Tibial nerve (tissue), 4 donors: ENCODE measurements around the gene SEC63. TPM values are rescaled to one million over a fixed set of nuclear protein-coding genes. Genes with fewer than 3 reads are reported as not detected.
A peak's percentile ranks its signal among the peaks of the same experiment; 100 is the strongest.
"Not testable (repeated sequence)": the region's sequence is repeated elsewhere in the genome, so short reads cannot be mapped to it uniquely, and the experiment has no call there.

Experiments used
- DNase-seq, 2 donors: peaks; one replicate each; pipeline ENCODE4 v3.0.0-alpha.2; 2019; ENCODE audit warnings: low spot score in 2 of 2
- H3K27ac ChIP-seq, 4 donors: fragments of 200-600 bp; sonication (generic) in 3 of 4; one replicate each; pipeline ENCODE4 v1.5.1; 2017 to 2019; ENCODE audit warnings: mild to moderate bottlenecking in 1 of 4
- H3K27me3 ChIP-seq, 2 donors: fragments of 200-600 bp; sonication (generic) in 1 of 2; one replicate each; pipeline versions ENCODE4 v1.5.1 to v1.6.0; 2017 to 2019
- H3K36me3 ChIP-seq, 3 donors: fragments of 200-600 bp; sonication (generic); one replicate each; pipeline ENCODE4 v1.5.1; 2018 to 2019
- H3K4me1 ChIP-seq, 4 donors: fragments of 200-600 bp; sonication (generic) in 3 of 4; one replicate each; pipeline ENCODE4 v1.5.1; 2017 to 2019
- H3K4me3 ChIP-seq, 4 donors: fragments of 200-600 bp; sonication (generic) in 3 of 4; one replicate each; pipeline ENCODE4 v1.5.1; 2017 to 2019; ENCODE audit warnings: mild to moderate bottlenecking in 1 of 4, moderate library complexity in 1 of 4
- H3K9me3 ChIP-seq, 4 donors: fragments of 200-600 bp; sonication (generic) in 3 of 4; one replicate each; pipeline ENCODE4 v1.5.1; 2017 to 2019
- CTCF ChIP-seq, 5 experiments: fragments of 200-600 bp in 3 of 5; fragments of 450-650 bp in 2 of 5; sonication (generic) in 3 of 5; IDR thresholded peaks; one replicate each; pipeline ENCODE4 v1.5.1; 2016 to 2019; ENCODE audit warnings: antibody characterized with exemption in 5 of 5, mild to moderate bottlenecking in 3 of 5, moderate library complexity in 2 of 5
- EP300 ChIP-seq, 2 donors: sonication (generic); formaldehyde crosslinking; IDR thresholded peaks; one replicate each; pipeline ENCODE4 v1.6.1; 2017; ENCODE audit warnings: antibody characterized with exemption in 2 of 2, mild to moderate bottlenecking in 1 of 2
- POLR2A ChIP-seq, 2 donors: fragments of 450-650 bp; IDR thresholded peaks; one replicate each; pipeline ENCODE4 v1.6.1; 2017; ENCODE audit warnings: antibody characterized with exemption in 2 of 2, mild to moderate bottlenecking in 2 of 2, moderate library complexity in 2 of 2
- WGBS, 2 donors: methylation state at CpG; one replicate each; pipeline ENCODE4 v1.1.5; 2018; 5-methylcytosine and 5-hydroxymethylcytosine counted together
- total RNA-seq, 4 donors: library from RNA; depleted of rRNA; stranded (reverse); fragments of >200 nt; gene quantifications; one replicate each; pipeline ENCODE4 v1.1.0, GENCODE V29; 2016

Gene SEC63
- total RNA-seq, 4 donors from 2014 or later: 32.6 to 84.0 (median 44.5) TPM

- H3K27me3 ChIP-seq: no peaks in the 10 kb centered on the region
- H3K4me1 ChIP-seq: peaks cover 0 to 54% (median 7%) of the 10 kb centered on the region in 4 donors
- 42 to 52% methylated on average over 2 of the region's 2 CpGs for WGBS, 2 donors
- DNase-seq: no peak
- no peaks in the 10 kb centered on the region for H3K36me3 ChIP-seq
- TF ChIP-seq CTCF (IDR thresholded peaks at IDR 0.05) (no peak), EP300 (IDR thresholded peaks at IDR 0.05) (no peak), POLR2A (IDR thresholded peaks at IDR 0.05) (no peak)
- no peaks in the 10 kb centered on the region for H3K9me3 ChIP-seq
- peak overlapping the region in 2 of 4 donors; percentile 62 to 82 for H3K4me3 ChIP-seq
- peak overlapping the region in 2 of 4 donors; percentile 86 to 92 for H3K27ac ChIP-seq
Measured at GRCh38 chr6:107956181-107956580, 1.8 kb downstream of the SEC63 start.

- DNase-seq, H3K27me3 ChIP-seq, H3K9me3 ChIP-seq, H3K36me3 ChIP-seq: not testable (repeated sequence)
- Histone ChIP-seq H3K4me1 (peaks cover 0 to 73% (median 9%) of the 10 kb centered on the region in 4 donors), H3K27ac (peak overlapping the region in 1 of 4 donors; percentile 37), H3K4me3 (peak overlapping the region in 1 of 4 donors; percentile 36)
- WGBS, 2 donors: 64 to 74% methylated on average over 17 to 18 of the region's 19 CpGs
Measured at GRCh38 chr6:107953858-107954414, 4.1 kb downstream of the SEC63 start.

GRCh38 chr6:107943626-107944439 is 14.2 kb downstream of the SEC63 start:
- no peaks in the 10 kb centered on the region for H3K27me3 ChIP-seq
- no peak overlapping the region for H3K27ac ChIP-seq
- TF ChIP-seq EP300 (IDR thresholded peaks at IDR 0.05): no peak
- no peak for TF ChIP-seq CTCF (IDR thresholded peaks at IDR 0.05)
- no peak for TF ChIP-seq POLR2A (IDR thresholded peaks at IDR 0.05)
- DNase-seq: no peak
- H3K36me3 ChIP-seq: no peaks in the 10 kb centered on the region
- 76 to 77% methylated on average over 6 of the region's 6 CpGs for WGBS, 2 donors
- H3K9me3 ChIP-seq: no peaks in the 10 kb centered on the region
- no peak overlapping the region for H3K4me3 ChIP-seq
- H3K4me1 ChIP-seq: peaks cover 0 to 31% (median 4%) of the 10 kb centered on the region in 4 donors

GRCh38 chr6:107942142-107942541 is 15.9 kb downstream of the SEC63 start:
- Histone ChIP-seq H3K9me3 (no peaks in the 10 kb centered on the region), H3K36me3 (no peaks in the 10 kb centered on the region), H3K27me3 (no peaks in the 10 kb centered on the region), H3K27ac (no peak overlapping the region), H3K4me1 (peaks cover 0 to 25% (median 4%) of the 10 kb centered on the region in 4 donors), H3K4me3 (no peak overlapping the region)
- WGBS, 2 donors: 34 to 48% methylated on average over 4 of the region's 4 CpGs
- DNase-seq: no peak
- TF ChIP-seq POLR2A (IDR thresholded peaks at IDR 0.05) (no peak), CTCF (IDR thresholded peaks at IDR 0.05) (no peak), EP300 (IDR thresholded peaks at IDR 0.05) (no peak)

GRCh38 chr6:107941627-107942026 is 16.4 kb downstream of the SEC63 start:
- 73 to 81% methylated on average over 6 of the region's 6 CpGs for WGBS, 2 donors
- no peak overlapping the region for H3K4me3 ChIP-seq
- no peaks in the 10 kb centered on the region for H3K36me3 ChIP-seq
- H3K27me3 ChIP-seq: no peaks in the 10 kb centered on the region
- peak overlapping the region in 1 of 4 donors; percentile 9 for H3K27ac ChIP-seq
- no peak for DNase-seq
- no peak for TF ChIP-seq CTCF (IDR thresholded peaks at IDR 0.05)
- TF ChIP-seq EP300 (IDR thresholded peaks at IDR 0.05): no peak
- TF ChIP-seq POLR2A (IDR thresholded peaks at IDR 0.05): no peak
- H3K9me3 ChIP-seq: no peaks in the 10 kb centered on the region
- H3K4me1 ChIP-seq: peaks cover 0 to 25% (median 4%) of the 10 kb centered on the region in 4 donors
